Astrocyte (in vitro differentiated cells and primary cell): ENCODE measurements around the gene CDKAL1. TPM values are rescaled to one million over a fixed set of nuclear protein-coding genes. Genes with fewer than 3 reads are reported as not detected.
A peak's percentile ranks its signal among the peaks of the same experiment; 100 is the strongest.

ENCODE experiments used
- DNase-seq: peaks from one replicate; pipeline ENCODE4 v3.0.0-alpha.2; 2010; ENCODE audit warnings: low read depth
- FAIRE-seq: peaks from 2 replicates; lab custom pipeline; 2011; peaks lifted over from hg19 to GRCh38; lab: Jason Lieb, UNC
- H2AFZ ChIP-seq: 2 replicates; pipeline ENCODE4 v1.6.0; 2012; ENCODE audit warnings: low read depth, low read length, inconsistent platforms
- H3K27ac ChIP-seq: 2 replicates; pipeline ENCODE4 v1.5.1; 2011; ENCODE audit warnings: low read depth, low read length, inconsistent platforms
- H3K27me3 ChIP-seq: 2 replicates; pipeline ENCODE4 v1.6.0; 2011; ENCODE audit warnings: low read length, inconsistent platforms; ENCODE audit not compliant: insufficient read depth
- H3K36me3 ChIP-seq: 2 replicates; pipeline ENCODE4 v1.5.1; 2011; ENCODE audit warnings: low read length, inconsistent platforms; ENCODE audit not compliant: insufficient read depth
- H3K4me1 ChIP-seq: 2 replicates; pipeline ENCODE4 v1.5.1; 2011; ENCODE audit warnings: low read length, inconsistent platforms; ENCODE audit not compliant: insufficient read depth
- H3K4me2 ChIP-seq: 2 replicates; pipeline ENCODE4 v1.6.0; 2012; ENCODE audit warnings: low read length, inconsistent platforms
- H3K4me3 ChIP-seq: 2 replicates; pipeline ENCODE4 v1.5.1; 2011; ENCODE audit warnings: low read depth, mild to moderate bottlenecking, low read length, inconsistent platforms; ENCODE audit not compliant: insufficient read depth
- H3K79me2 ChIP-seq: 2 replicates; pipeline ENCODE4 v1.6.0; 2012; ENCODE audit warnings: mild to moderate bottlenecking, low read length, inconsistent platforms; ENCODE audit not compliant: insufficient read depth
- H3K9ac ChIP-seq: 2 replicates; pipeline ENCODE4 v1.6.0; 2012; ENCODE audit warnings: mild to moderate bottlenecking, low read length, inconsistent platforms
- H3K9me3 ChIP-seq: 2 replicates; pipeline ENCODE4 v1.5.1; 2012; ENCODE audit warnings: low read depth, mild to moderate bottlenecking, low read length, inconsistent platforms; ENCODE audit not compliant: insufficient read depth
- H4K20me1 ChIP-seq: 2 replicates; pipeline ENCODE4 v1.6.0; 2012; ENCODE audit warnings: low read length, inconsistent platforms; ENCODE audit not compliant: insufficient read depth
- H3K27ac Mint-ChIP-seq: one replicate; pipeline ENCODE4 v1.8.0; 2021; ENCODE audit warnings: mild to moderate bottlenecking, mixed read lengths; ENCODE audit not compliant: unreplicated experiment
- H3K27me3 Mint-ChIP-seq: one replicate; pipeline ENCODE4 v1.8.0; 2021; ENCODE audit warnings: low read depth, mixed read lengths; ENCODE audit not compliant: unreplicated experiment
- H3K36me3 Mint-ChIP-seq: one replicate; pipeline ENCODE4 v1.8.0; 2021; ENCODE audit warnings: low read depth, mixed read lengths; ENCODE audit not compliant: unreplicated experiment
- H3K4me1 Mint-ChIP-seq: one replicate; pipeline ENCODE4 v1.8.0; 2021; ENCODE audit warnings: low read depth, mixed read lengths; ENCODE audit not compliant: unreplicated experiment
- H3K4me3 Mint-ChIP-seq: one replicate; pipeline ENCODE4 v1.8.0; 2021; ENCODE audit warnings: mild to moderate bottlenecking, moderate library complexity, mixed read lengths; ENCODE audit not compliant: unreplicated experiment
- H3K9me3 Mint-ChIP-seq: one replicate; pipeline ENCODE4 v1.8.0; 2021; ENCODE audit warnings: mild to moderate bottlenecking, mixed read lengths; ENCODE audit not compliant: unreplicated experiment
- EZH2 ChIP-seq: IDR thresholded peaks from 2 replicates; pipeline ENCODE4 v1.6.1; 2012; ENCODE audit warnings: mild to moderate bottlenecking, low read length, inconsistent platforms; ENCODE audit not compliant: insufficient read depth
- total RNA-seq: library from RNA; stranded (reverse); gene quantifications from 2 replicates; pipeline ENCODE4 v1.2.1, GENCODE V29; 2021
- TF ChIP-seq, protein P1 (sequence below): IDR thresholded peaks from 2 replicates; pipeline ENCODE4 v1.5.1; 2011; ENCODE audit warnings: low read depth, mild to moderate bottlenecking, inconsistent platforms, low read length, moderate library complexity; ENCODE audit not compliant: insufficient read depth

CDKAL1 gene
- total RNA-seq, 1 donor from 2014 or later: 13.7 TPM

DNA sequence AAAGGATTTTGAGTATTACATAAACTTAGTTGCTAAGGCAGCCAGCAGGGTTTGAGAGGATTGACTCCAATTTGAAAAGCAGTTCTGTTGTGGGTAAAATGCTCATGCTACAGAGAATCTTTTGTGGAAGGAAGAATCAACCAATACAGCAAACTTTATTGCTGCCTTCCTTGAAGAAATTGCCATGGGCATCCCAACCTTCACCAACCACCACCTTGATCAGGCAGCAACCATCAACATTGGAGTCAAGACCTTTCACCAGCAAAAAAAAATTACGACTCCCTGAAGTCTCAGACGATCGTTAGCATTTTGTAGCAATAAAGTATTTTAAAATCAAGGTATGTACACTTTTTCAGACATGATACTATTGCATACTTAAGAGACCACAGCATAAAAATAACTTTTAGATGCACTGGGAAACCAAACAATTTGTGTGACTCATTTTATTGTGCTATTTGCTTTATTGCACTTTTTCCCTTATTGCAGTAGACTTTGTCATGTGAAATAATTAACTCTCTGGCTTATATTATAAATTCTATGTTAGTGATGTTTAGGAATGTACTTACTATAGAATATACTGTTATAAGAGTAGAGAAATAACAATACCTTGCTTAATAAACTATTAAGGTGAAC, 390.8 kb downstream of the CDKAL1 start:
- Histone ChIP-seq H3K4me2 (no peak overlapping the region), H2AFZ (no peak overlapping the region), H3K4me3 (no peak overlapping the region), H3K9me3 (no peaks in the 10 kb centered on the region), H3K79me2 (no peaks in the 10 kb centered on the region), H3K4me1 (peaks cover 3% of the 10 kb centered on the region), H3K36me3 (no peaks in the 10 kb centered on the region), H4K20me1 (no peaks in the 10 kb centered on the region), H3K27ac (no peak overlapping the region), H3K27me3 (no peaks in the 10 kb centered on the region), H3K9ac (no peak overlapping the region)
- peak; percentile 52 for FAIRE-seq
- Mint-ChIP-seq H3K27me3 (no peaks in the 10 kb centered on the region), H3K4me3 (no peak overlapping the region), H3K36me3 (peaks cover 2% of the 10 kb centered on the region), H3K27ac (no peak overlapping the region), H3K9me3 (no peaks in the 10 kb centered on the region), H3K4me1 (peaks cover under 1% of the 10 kb centered on the region)
- no peak for DNase-seq
- no peak for TF ChIP-seq EZH2

DNA sequence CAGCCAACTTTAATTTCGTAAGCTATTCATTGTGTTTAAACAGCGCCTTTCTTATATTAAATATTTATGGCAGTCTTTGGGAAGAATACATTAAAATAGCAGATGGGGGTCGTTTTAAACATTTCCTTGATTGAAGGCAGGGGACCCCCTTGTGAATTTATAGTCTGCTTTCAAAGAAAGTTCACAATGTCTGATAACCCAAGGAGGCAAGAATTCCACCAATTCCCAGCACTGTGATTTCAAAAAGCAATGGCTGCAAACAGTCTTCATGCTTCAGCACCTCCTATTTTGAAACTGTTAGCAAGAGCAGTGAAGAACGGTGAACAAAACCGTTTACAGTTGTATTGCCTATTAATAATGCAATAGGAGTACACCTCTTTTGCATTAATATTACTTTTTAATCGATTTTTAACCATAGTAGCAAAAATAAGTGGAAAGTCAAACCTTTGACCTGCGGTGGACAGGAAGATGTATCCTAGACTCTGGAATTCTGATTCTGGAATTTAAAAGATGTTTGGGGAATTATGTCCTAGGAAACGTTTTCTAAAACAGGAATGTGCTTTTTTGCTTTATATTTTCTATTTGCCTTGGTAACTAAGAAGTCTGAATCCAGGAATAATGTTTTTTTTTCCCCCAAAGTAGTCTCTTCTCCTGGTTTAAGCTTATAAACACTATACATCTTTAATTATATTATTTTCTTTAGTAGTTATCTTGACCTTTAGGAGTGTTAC, 393.0 kb downstream of the CDKAL1 start:
- H3K9me3 ChIP-seq: no peaks in the 10 kb centered on the region
- Mint-ChIP-seq H3K4me1 (no peaks in the 10 kb centered on the region), H3K4me3 (no peak overlapping the region), H3K27ac (no peak overlapping the region), H3K36me3 (peaks cover 2% of the 10 kb centered on the region), H3K27me3 (no peaks in the 10 kb centered on the region), H3K9me3 (no peaks in the 10 kb centered on the region)
- FAIRE-seq (no peak), DNase-seq (no peak)
- no peaks in the 10 kb centered on the region for H3K36me3 ChIP-seq
- H3K4me2 ChIP-seq: no peak overlapping the region
- no peaks in the 10 kb centered on the region for H3K27me3 ChIP-seq
- no peak overlapping the region for H3K27ac ChIP-seq
- H2AFZ ChIP-seq: no peak overlapping the region
- no peak for TF ChIP-seq EZH2
- TF ChIP-seq, protein P1, sequence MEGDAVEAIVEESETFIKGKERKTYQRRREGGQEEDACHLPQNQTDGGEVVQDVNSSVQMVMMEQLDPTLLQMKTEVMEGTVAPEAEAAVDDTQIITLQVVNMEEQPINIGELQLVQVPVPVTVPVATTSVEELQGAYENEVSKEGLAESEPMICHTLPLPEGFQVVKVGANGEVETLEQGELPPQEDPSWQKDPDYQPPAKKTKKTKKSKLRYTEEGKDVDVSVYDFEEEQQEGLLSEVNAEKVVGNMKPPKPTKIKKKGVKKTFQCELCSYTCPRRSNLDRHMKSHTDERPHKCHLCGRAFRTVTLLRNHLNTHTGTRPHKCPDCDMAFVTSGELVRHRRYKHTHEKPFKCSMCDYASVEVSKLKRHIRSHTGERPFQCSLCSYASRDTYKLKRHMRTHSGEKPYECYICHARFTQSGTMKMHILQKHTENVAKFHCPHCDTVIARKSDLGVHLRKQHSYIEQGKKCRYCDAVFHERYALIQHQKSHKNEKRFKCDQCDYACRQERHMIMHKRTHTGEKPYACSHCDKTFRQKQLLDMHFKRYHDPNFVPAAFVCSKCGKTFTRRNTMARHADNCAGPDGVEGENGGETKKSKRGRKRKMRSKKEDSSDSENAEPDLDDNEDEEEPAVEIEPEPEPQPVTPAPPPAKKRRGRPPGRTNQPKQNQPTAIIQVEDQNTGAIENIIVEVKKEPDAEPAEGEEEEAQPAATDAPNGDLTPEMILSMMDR: no peak
- H3K79me2 ChIP-seq: no peaks in the 10 kb centered on the region
- peaks cover 3% of the 10 kb centered on the region for H3K4me1 ChIP-seq
- no peak overlapping the region for H3K9ac ChIP-seq
- no peaks in the 10 kb centered on the region for H4K20me1 ChIP-seq
- H3K4me3 ChIP-seq: no peak overlapping the region

DNA sequence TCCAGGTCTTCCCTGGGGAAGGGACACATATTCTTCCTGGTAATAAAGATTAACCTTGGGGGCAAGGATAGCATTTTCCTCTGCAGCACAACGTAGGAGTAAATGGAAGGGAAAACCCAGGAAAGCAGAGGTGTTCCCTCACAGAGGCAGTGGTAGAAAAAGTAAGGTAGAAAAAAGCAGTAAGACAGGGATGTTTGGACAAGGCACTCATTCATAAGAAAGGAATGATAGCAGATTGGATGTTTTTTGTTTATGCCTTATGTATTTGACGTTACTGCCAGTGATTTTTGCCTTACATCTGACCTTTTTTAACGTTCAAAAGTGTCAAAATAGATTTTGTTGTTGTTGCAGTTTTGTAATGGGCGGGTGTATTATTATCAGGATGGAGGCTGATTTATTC, 395.0 kb downstream of the CDKAL1 start:
- H3K4me2 ChIP-seq: no peak overlapping the region
- no peaks in the 10 kb centered on the region for H3K36me3 ChIP-seq
- H3K27ac ChIP-seq: no peak overlapping the region
- H3K36me3 Mint-ChIP-seq: no peaks in the 10 kb centered on the region
- DNase-seq (no peak), FAIRE-seq (no peak)
- H3K27me3 Mint-ChIP-seq: no peaks in the 10 kb centered on the region
- H3K4me3 Mint-ChIP-seq: no peak overlapping the region
- peaks cover 7% of the 10 kb centered on the region for H3K4me1 Mint-ChIP-seq
- no peaks in the 10 kb centered on the region for H4K20me1 ChIP-seq
- no peaks in the 10 kb centered on the region for H3K9me3 ChIP-seq
- no peak overlapping the region for H3K27ac Mint-ChIP-seq
- H3K9ac ChIP-seq: no peak overlapping the region
- no peaks in the 10 kb centered on the region for H3K9me3 Mint-ChIP-seq
- no peak overlapping the region for H3K4me3 ChIP-seq
- H3K4me1 ChIP-seq: no peaks in the 10 kb centered on the region
- no peak for TF ChIP-seq EZH2
- TF ChIP-seq, protein P1: no peak
- H2AFZ ChIP-seq: no peak overlapping the region
- H3K27me3 ChIP-seq: no peaks in the 10 kb centered on the region
- no peaks in the 10 kb centered on the region for H3K79me2 ChIP-seq
